CD4-positive, alpha-beta T cell (primary cell): ENCODE results near the gene UNKL. TPM values are rescaled to one million over a fixed set of nuclear protein-coding genes. Genes with fewer than 3 reads are reported as not detected.

ENCODE experiments used
- ATAC-seq: fragments of 200-7000 bp; cut with Tn5 transposase; one replicate; pipeline ENCODE4 v1.10.0; 2022; ENCODE audit warnings: mild to moderate bottlenecking; ENCODE audit not compliant: poor library complexity
- CTCF ChIA-PET: fragments of 350-600 bp; sonication (Branson Sonifier 250); formaldehyde crosslinking; loops from one replicate; lab custom pipeline; 2021; ENCODE audit warnings: antibody characterized with exemption, inconsistent platforms; lab: Charles Lee
- POLR2A ChIA-PET: fragments of 350-600 bp; sonication (Branson Sonifier 250); formaldehyde crosslinking; loops from one replicate; lab custom pipeline; 2021; ENCODE audit warnings: antibody characterized with exemption, inconsistent platforms; lab: Charles Lee
- DNase-seq, 14 experiments: peaks; one replicate each; pipeline ENCODE4 v3.0.0-alpha.2; 2013 to 2020; ENCODE audit warnings: mixed read lengths in 2 of 14
- H3K27ac ChIP-seq, 2 donors: one replicate each; pipeline versions ENCODE4 v1.5.1 to v1.7.0; 2013; ENCODE audit warnings: low read length in 2 of 2, low read depth in 1 of 2, mild to moderate bottlenecking in 1 of 2
- H3K27me3 ChIP-seq, 2 experiments: 1 replicate in 1 of 2; 2 replicates in 1 of 2; pipeline versions ENCODE4 v1.6.1 to v1.7.0; 2013; ENCODE audit warnings: low read length in 2 of 2, control low read depth in 1 of 2, mild to moderate bottlenecking in 1 of 2, moderate library complexity in 1 of 2; ENCODE audit not compliant: insufficient read depth in 2 of 2, control insufficient read depth in 1 of 2
- H3K36me3 ChIP-seq: one replicate; pipeline ENCODE4 v1.6.1; 2013; ENCODE audit warnings: low read length, control low read depth; ENCODE audit not compliant: insufficient read depth
- H3K4me1 ChIP-seq: one replicate; pipeline ENCODE4 v1.6.1; 2013; ENCODE audit warnings: low read length, control low read depth; ENCODE audit not compliant: insufficient read depth
- H3K4me3 ChIP-seq: one replicate; pipeline ENCODE4 v1.5.1; 2013; ENCODE audit warnings: mild to moderate bottlenecking, low read length, moderate library complexity
- H3K9me3 ChIP-seq, 2 experiments: 1 replicate in 1 of 2; 2 replicates in 1 of 2; pipeline versions ENCODE4 v1.6.1 to v1.7.0; 2013; ENCODE audit warnings: low read length in 2 of 2, mild to moderate bottlenecking in 2 of 2, control low read depth in 1 of 2, moderate library complexity in 1 of 2; ENCODE audit not compliant: control insufficient read depth in 1 of 2, insufficient read depth in 1 of 2
- H3K27ac Mint-ChIP-seq: one replicate; pipeline ENCODE4 v1.8.0; 2020; ENCODE audit warnings: mixed read lengths
- H3K27me3 Mint-ChIP-seq: one replicate; pipeline ENCODE4 v1.8.0; 2021; ENCODE audit warnings: mixed read lengths
- H3K36me3 Mint-ChIP-seq: one replicate; pipeline ENCODE4 v1.8.0; 2021; ENCODE audit warnings: low read depth, mixed read lengths
- H3K4me1 Mint-ChIP-seq: one replicate; pipeline ENCODE4 v1.8.0; 2021; ENCODE audit warnings: low read depth, mixed read lengths
- H3K4me3 Mint-ChIP-seq: one replicate; pipeline ENCODE4 v1.8.0; 2020; ENCODE audit warnings: mild to moderate bottlenecking, mixed read lengths
- H3K9me3 Mint-ChIP-seq: one replicate; pipeline ENCODE4 v1.8.0; 2020; ENCODE audit warnings: mixed read lengths
- CTCF ChIP-seq: fragments of 200-600 bp; IDR thresholded peaks from one replicate; pipeline ENCODE4 v1.8.0; 2022; ENCODE audit warnings: antibody characterized with exemption, mild to moderate bottlenecking
- intact Hi-C, 2 experiments: fragments of 100-400 bp; cut with DNase I in 1 of 2; cut with micrococcal nuclease in 1 of 2; formaldehyde crosslinking; loops; one replicate each; pipeline versions ENCODE4 v1.15.1 to v1.9.0; 2023 to 2025; cut with DNase I, micrococcal nuclease
- total RNA-seq, 174 experiments: library from RNA in 2 of 174; stranded (reverse) in 2 of 174; gene quantifications; one replicate each; pipeline ENCODE4 v1.2.3 and lab custom pipeline; 2021 to 2026

Gene UNKL
- total RNA-seq, 2 experiments from 2014 or later, result 52.6 to 53.2 TPM

- H3K36me3 Mint-ChIP-seq, result peaks cover 43% of the 10 kb centered on the region
- no peak overlapping the region for H3K27ac Mint-ChIP-seq
- ATAC-seq (no peak), DNase-seq (no peak)
- Histone ChIP-seq H3K27me3 (no peaks in the 10 kb centered on the region), H3K27ac (no peak overlapping the region), H3K4me3 (no peak overlapping the region), H3K9me3 (no peaks in the 10 kb centered on the region), H3K36me3 (peaks cover 66% of the 10 kb centered on the region), H3K4me1 (no peaks in the 10 kb centered on the region)
- CTCF ChIA-PET, result no interaction called here
- no peaks in the 10 kb centered on the region for H3K9me3 Mint-ChIP-seq
- H3K4me3 Mint-ChIP-seq, result no peak overlapping the region
- no peaks in the 10 kb centered on the region for H3K4me1 Mint-ChIP-seq
- H3K27me3 Mint-ChIP-seq, result no peaks in the 10 kb centered on the region
- POLR2A ChIA-PET, result no interaction called here
- intact Hi-C loops, result no loop called here
- no peak for TF ChIP-seq CTCF
These were observed 90.9 kb downstream of the UNKL start for GRCh38 chr16:1323296-1324239.

GRCh38 chr16:1322407-1322806 is 92.1 kb downstream of the UNKL start:
- H3K27ac Mint-ChIP-seq, result no peak overlapping the region
- CTCF ChIA-PET, result no interaction called here

GRCh38 chr16:1320658-1321240 is 93.8 kb downstream of the UNKL start:
- no peaks in the 10 kb centered on the region for H3K9me3 Mint-ChIP-seq
- H3K27me3 Mint-ChIP-seq, result no peaks in the 10 kb centered on the region
- DNase-seq (peak in 1 of 14 experiments; percentile 13), ATAC-seq (no peak)
- Histone ChIP-seq H3K27ac (no peak overlapping the region), H3K36me3 (peaks cover 90% of the 10 kb centered on the region), H3K27me3 (no peaks in the 10 kb centered on the region), H3K4me3 (no peak overlapping the region), H3K4me1 (no peaks in the 10 kb centered on the region), H3K9me3 (no peaks in the 10 kb centered on the region)
- peaks cover 66% of the 10 kb centered on the region for H3K36me3 Mint-ChIP-seq
- no peaks in the 10 kb centered on the region for H3K4me1 Mint-ChIP-seq
- TF ChIP-seq CTCF, result no peak
- intact Hi-C loops, result no loop called here
- ChIA-PET POLR2A (no interaction called here), CTCF (no interaction called here)
- no peak overlapping the region for H3K27ac Mint-ChIP-seq
- H3K4me3 Mint-ChIP-seq, result no peak overlapping the region

More at GRCh38 chr16:1322407-1322806, 92.1 kb downstream of the UNKL start:
- Histone ChIP-seq H3K36me3 (peaks cover 78% of the 10 kb centered on the region), H3K4me1 (no peaks in the 10 kb centered on the region), H3K27ac (no peak overlapping the region), H3K4me3 (no peak overlapping the region), H3K27me3 (no peaks in the 10 kb centered on the region), H3K9me3 (no peaks in the 10 kb centered on the region)
- TF ChIP-seq CTCF, result no peak
- no peaks in the 10 kb centered on the region for H3K27me3 Mint-ChIP-seq
- no peak overlapping the region for H3K4me3 Mint-ChIP-seq
- peaks cover 55% of the 10 kb centered on the region for H3K36me3 Mint-ChIP-seq
- H3K4me1 Mint-ChIP-seq, result no peaks in the 10 kb centered on the region
- ATAC-seq (no peak), DNase-seq (no peak)
- intact Hi-C loops, result no loop called here
- H3K9me3 Mint-ChIP-seq, result no peaks in the 10 kb centered on the region
- POLR2A ChIA-PET, result no interaction called here
